Measurements from ENCODE around the gene OOSP3. TPM values are rescaled to one million over a fixed set of nuclear protein-coding genes. Genes with fewer than 3 reads are reported as not detected.
A peak's percentile ranks its signal among the peaks of the same experiment; 100 is the strongest.

Gene OOSP3, protein sequence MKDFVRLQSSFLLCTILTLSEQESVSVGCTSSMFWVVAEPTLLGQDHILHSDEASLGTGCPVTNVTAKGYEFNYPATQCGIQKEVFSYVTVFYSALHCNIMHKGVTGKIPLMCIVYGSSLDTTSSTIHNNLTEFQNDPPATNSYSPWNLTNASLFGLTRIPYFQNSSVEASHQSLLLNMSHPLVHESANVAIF
- total RNA-seq (not detected), polyA plus RNA-seq (not detected)

DNA sequence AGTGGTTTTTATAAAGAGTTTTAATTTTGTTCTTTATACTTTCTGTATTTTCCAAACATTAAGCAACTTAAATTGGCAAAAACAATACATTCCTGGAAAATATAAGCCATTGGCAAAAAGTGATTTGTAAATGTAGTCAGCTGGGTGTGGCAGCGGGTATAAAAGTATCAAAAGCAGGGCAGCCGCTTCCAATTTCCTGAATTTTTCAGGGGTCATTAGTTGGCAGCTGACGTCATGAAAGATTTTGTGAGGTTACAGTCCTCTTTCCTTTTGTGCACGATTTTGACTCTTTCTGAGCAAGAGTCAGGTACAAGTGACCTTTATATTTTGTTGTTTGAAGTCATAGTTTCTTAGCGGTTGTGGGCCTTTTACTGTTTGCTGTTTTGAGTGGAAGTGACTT, at the start of gene OOSP3:
Gene OOSP3 (plus strand): TSS at position 208 of the 400 bp plus-strand sequence. CDS start 27 bp downstream, at position 235.
- no peak within 1 kb of the TSS for H3K27ac ChIP-seq
- no peak within 1 kb of the TSS for H3K4me3 ChIP-seq
- H3K9me3 ChIP-seq = no peaks in the 10 kb centered on the region
- no peak for FAIRE-seq
- peaks cover 12 to 17% (median 12%) of the 10 kb centered on the region in 3 donors for H3K4me1 ChIP-seq
- ATAC-seq = no peak
- TF ChIP-seq, protein P1, sequence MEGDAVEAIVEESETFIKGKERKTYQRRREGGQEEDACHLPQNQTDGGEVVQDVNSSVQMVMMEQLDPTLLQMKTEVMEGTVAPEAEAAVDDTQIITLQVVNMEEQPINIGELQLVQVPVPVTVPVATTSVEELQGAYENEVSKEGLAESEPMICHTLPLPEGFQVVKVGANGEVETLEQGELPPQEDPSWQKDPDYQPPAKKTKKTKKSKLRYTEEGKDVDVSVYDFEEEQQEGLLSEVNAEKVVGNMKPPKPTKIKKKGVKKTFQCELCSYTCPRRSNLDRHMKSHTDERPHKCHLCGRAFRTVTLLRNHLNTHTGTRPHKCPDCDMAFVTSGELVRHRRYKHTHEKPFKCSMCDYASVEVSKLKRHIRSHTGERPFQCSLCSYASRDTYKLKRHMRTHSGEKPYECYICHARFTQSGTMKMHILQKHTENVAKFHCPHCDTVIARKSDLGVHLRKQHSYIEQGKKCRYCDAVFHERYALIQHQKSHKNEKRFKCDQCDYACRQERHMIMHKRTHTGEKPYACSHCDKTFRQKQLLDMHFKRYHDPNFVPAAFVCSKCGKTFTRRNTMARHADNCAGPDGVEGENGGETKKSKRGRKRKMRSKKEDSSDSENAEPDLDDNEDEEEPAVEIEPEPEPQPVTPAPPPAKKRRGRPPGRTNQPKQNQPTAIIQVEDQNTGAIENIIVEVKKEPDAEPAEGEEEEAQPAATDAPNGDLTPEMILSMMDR (IDR thresholded peaks at IDR 0.05) = no peak
- no peaks in the 10 kb centered on the region for H3K27me3 ChIP-seq
- WGBS, 2 donors = 71 to 78% methylated on average over 5 of the region's 5 CpGs
- intact Hi-C loops (cut with DNase I) = no loop called here
- no peaks in the 10 kb centered on the region for H3K36me3 ChIP-seq
- DNase-seq = no peak

DNA sequence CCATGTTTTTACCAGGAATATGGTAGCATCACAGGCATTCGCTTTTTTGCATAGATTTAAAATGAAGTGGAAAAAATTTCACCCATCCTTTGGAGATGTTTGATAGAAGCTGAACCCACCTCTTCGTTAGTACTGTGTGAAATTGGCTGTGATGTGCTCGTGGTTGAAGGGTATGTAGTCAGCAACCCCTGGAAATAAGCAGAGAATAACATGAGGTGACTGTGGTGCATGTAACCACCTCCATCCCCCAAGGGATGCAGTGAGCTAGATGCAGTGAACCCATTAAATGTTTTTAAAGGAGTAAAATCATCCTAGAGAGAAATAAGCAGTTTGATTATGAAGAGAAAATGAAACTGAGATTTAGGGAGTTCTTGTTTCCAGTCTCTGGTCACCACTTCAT, 49.2 kb upstream of the OOSP3 start:
- Histone ChIP-seq H3K36me3 (no peaks in the 10 kb centered on the region), H3K27me3 (no peaks in the 10 kb centered on the region), H3K9me3 (no peaks in the 10 kb centered on the region), H3K27ac (no peak overlapping the region), H3K4me3 (no peak overlapping the region), H3K4me1 (no peaks in the 10 kb centered on the region)
- no peak for DNase-seq
- no peak for ATAC-seq
- FAIRE-seq = no peak
- intact Hi-C loops (cut with DNase I) = loop anchor here in 2 of 3 donors (10.0 kb wide), 1 partner anchor 85 kb away; no protein-coding TSS in a partner anchor
- WGBS, 2 donors = 78 to 82% methylated on average over 3 of the region's 3 CpGs
- TF ChIP-seq, protein P1 (IDR thresholded peaks at IDR 0.05) = no peak

DNA sequence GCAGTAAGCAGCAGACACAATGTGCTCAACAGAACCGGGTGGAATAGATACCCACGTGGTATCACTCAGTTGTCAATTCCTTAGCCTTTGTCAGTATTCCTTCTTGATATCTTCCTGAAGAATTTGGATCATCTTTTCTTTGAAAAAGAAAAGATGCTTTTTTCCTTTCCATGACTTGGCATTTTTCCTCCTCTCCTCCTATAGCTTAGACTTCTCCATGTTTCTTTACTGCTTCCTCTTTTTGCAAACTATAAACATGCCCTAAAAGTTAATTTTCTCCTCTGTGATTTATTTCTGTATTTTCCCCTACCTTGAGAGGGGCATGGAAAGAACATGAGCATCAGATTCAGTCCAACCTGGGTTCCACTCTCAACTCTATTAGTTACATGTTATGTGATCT, 45.0 kb upstream of the OOSP3 start:
- FAIRE-seq (no peak), ATAC-seq (no peak), DNase-seq (no peak)
- TF ChIP-seq, protein P1 (IDR thresholded peaks at IDR 0.05) = no peak
- H3K36me3 ChIP-seq = no peaks in the 10 kb centered on the region
- H3K27ac ChIP-seq = no peak overlapping the region
- no peaks in the 10 kb centered on the region for H3K27me3 ChIP-seq
- H3K4me1 ChIP-seq = no peaks in the 10 kb centered on the region
- H3K9me3 ChIP-seq = no peaks in the 10 kb centered on the region
- H3K4me3 ChIP-seq = no peak overlapping the region
- intact Hi-C loops (cut with DNase I) = no loop called here
- WGBS, 2 donors = 82 to 92% methylated on average over 2 of the region's 2 CpGs

DNA sequence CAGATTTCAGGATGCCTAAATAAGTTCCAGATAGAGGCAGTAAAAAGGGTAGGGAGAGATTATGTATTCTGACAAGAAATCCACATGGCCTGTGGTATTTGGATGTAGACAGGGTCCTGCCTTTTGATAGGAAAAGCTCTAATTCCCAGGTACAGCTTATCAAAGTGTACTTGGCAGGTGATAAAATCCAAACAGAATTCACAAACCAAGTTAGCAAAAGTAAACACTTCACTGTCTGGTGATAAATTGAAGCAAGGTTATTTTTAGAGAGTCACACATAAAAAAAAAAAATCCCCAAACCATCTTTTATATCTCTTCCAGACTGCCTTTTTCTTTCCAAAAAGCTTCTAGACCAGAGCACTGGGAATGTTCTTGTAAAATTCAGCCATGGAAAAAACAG, 39.0 kb upstream of the OOSP3 start:
- peak overlapping the region in 2 of 4 donors; percentile 6 to 46 for H3K27ac ChIP-seq
- H3K4me3 ChIP-seq = no peak overlapping the region
- ATAC-seq = peak; percentile 35 to 94 (median 65)
- TF ChIP-seq, protein P1 (IDR thresholded peaks at IDR 0.05) = no peak
- intact Hi-C loops (cut with DNase I) = no loop called here
- no peaks in the 10 kb centered on the region for H3K27me3 ChIP-seq
- H3K4me1 ChIP-seq = peaks cover 0 to 19% (median 18%) of the 10 kb centered on the region in 3 donors
- FAIRE-seq = no peak
- H3K9me3 ChIP-seq = no peaks in the 10 kb centered on the region
- DNase-seq = no peak
- H3K36me3 ChIP-seq = no peaks in the 10 kb centered on the region

DNA sequence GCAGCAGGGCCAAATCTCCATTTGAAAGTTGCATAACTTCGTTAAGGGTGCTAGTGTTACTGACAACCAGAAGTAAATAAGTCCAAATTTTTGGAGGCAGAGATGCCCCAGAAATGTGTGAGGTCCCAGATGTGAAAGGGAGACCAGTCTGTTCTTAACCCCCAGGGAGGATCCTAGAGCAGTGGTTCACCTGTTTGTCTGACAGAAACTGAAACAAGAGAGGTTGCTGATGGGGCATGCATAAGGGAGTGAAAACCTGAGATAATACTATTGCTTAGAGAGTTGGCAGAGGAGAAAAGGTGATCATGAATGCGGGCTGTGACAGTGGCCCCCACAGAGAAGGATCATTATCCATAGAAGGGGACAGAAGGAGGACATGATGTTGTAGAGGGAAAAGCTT, 37.1 kb upstream of the OOSP3 start:
- no peak for FAIRE-seq
- Histone ChIP-seq H3K4me3 (no peak overlapping the region), H3K27me3 (no peaks in the 10 kb centered on the region), H3K36me3 (no peaks in the 10 kb centered on the region), H3K9me3 (no peaks in the 10 kb centered on the region), H3K27ac (no peak overlapping the region), H3K4me1 (peaks cover 0 to 33% (median 19%) of the 10 kb centered on the region in 3 donors)
- no peak for DNase-seq
- intact Hi-C loops (cut with DNase I) = no loop called here
- WGBS, 2 donors = 90 to 91% methylated on average over 2 of the region's 2 CpGs
- no peak for ATAC-seq
- TF ChIP-seq, protein P1 (IDR thresholded peaks at IDR 0.05) = no peak
